ENCODE measurements around the gene FCHSD2.

FCHSD2 gene

GRCh38 chr11:73142128-73142377 is at the start of gene FCHSD2:
Gene FCHSD2 (minus strand): TSS chr11:73142318. CDS start chr11:73141877, 441 bp downstream.
- ChIA-PET CTCF (interaction anchor here (0.8 to 5.9 kb wide), 21 partner anchors 8 to 417 kb away, joined by 3 to 59 read pairs (median 4); no protein-coding TSS in a partner anchor), POLR2A (interaction anchor here (0.7 to 1.1 kb wide), 5 partner anchors 10 to 395 kb away, joined by 3 to 7 read pairs (median 5); no protein-coding TSS in a partner anchor)
- TF ChIP-seq CTCF (IDR thresholded peaks at IDR 0.05; ENCODE audit: control extremely low read depth, extremely low read depth, low read depth, missing control alignments): no peak
- DNase-seq (ENCODE audit: extremely low spot score): no peak

- CTCF ChIA-PET: interaction anchor here (1.1 to 9.4 kb wide), 4 partner anchors 10 to 144 kb away, joined by 4 to 80 read pairs (median 5); no protein-coding TSS in a partner anchor
- DNase-seq (ENCODE audit: extremely low spot score): no peak
- TF ChIP-seq CTCF (IDR thresholded peaks at IDR 0.05; ENCODE audit: control extremely low read depth, extremely low read depth, low read depth, missing control alignments): no peak
- POLR2A ChIA-PET: no interaction called here
Observed at GRCh38 chr11:73191151-73191550, 49.0 kb upstream of the FCHSD2 start.

GRCh38 chr11:73190557-73190885 is 48.4 kb upstream of the FCHSD2 start:
- TF ChIP-seq CTCF (IDR thresholded peaks at IDR 0.05; ENCODE audit: control extremely low read depth, extremely low read depth, low read depth, missing control alignments): no peak
- CTCF ChIA-PET: interaction anchor here (1.1 to 9.4 kb wide), 4 partner anchors 11 to 145 kb away, joined by 4 to 80 read pairs (median 5); no protein-coding TSS in a partner anchor
- POLR2A ChIA-PET: no interaction called here
- no peak for DNase-seq (ENCODE audit: extremely low spot score)

GRCh38 chr11:73189723-73190556 is 47.8 kb upstream of the FCHSD2 start:
- ChIA-PET CTCF (interaction anchor here (0.7 to 9.4 kb wide), 15 partner anchors 11 to 604 kb away, joined by 3 to 90 read pairs (median 3); no protein-coding TSS in a partner anchor), POLR2A (interaction anchor here (0.6 kb wide), 1 partner anchor 1811 kb away, joined by 4 read pairs; no protein-coding TSS in a partner anchor)
- TF ChIP-seq CTCF (IDR thresholded peaks at IDR 0.05; ENCODE audit: control extremely low read depth, extremely low read depth, low read depth, missing control alignments): no peak
- DNase-seq (ENCODE audit: extremely low spot score): no peak

- ChIA-PET POLR2A (interaction anchor here (0.6 kb wide), 1 partner anchor 1812 kb away, joined by 4 read pairs; no protein-coding TSS in a partner anchor), CTCF (interaction anchor here (0.7 to 9.4 kb wide), 15 partner anchors 11 to 603 kb away, joined by 3 to 90 read pairs (median 3); no protein-coding TSS in a partner anchor)
- peak; percentile 73 for DNase-seq (ENCODE audit: extremely low spot score)
- TF ChIP-seq CTCF (IDR thresholded peaks at IDR 0.05; ENCODE audit: control extremely low read depth, extremely low read depth, low read depth, missing control alignments): no peak
Observed at GRCh38 chr11:73189315-73189714, 47.2 kb upstream of the FCHSD2 start.

GRCh38 chr11:73188301-73188700 is 46.2 kb upstream of the FCHSD2 start:
- CTCF ChIA-PET: interaction anchor here (1.0 to 9.4 kb wide), 9 partner anchors 10 to 504 kb away, joined by 3 to 90 read pairs (median 6); no protein-coding TSS in a partner anchor
- no peak for TF ChIP-seq CTCF (IDR thresholded peaks at IDR 0.05; ENCODE audit: control extremely low read depth, extremely low read depth, low read depth, missing control alignments)
- no peak for DNase-seq (ENCODE audit: extremely low spot score)
- POLR2A ChIA-PET: no interaction called here

Measured in GM10248 (cell line).